Heart right ventricle (tissue), 16 donors: ENCODE results near the gene CGB5. TPM values are rescaled to one million over a fixed set of nuclear protein-coding genes. Genes with fewer than 3 reads are reported as not detected.
A peak's percentile ranks its signal among the peaks of the same experiment; 100 is the strongest.
"Not testable (repeated sequence)": the region's sequence is repeated elsewhere in the genome, so short reads cannot be mapped to it uniquely, and the experiment has no call there.

Source experiments
- ATAC-seq, 8 donors: fragments of 200-7000 bp; cut with Tn5 transposase; one replicate each; pipeline ENCODE4 v1.9.1; 2020; ENCODE audit warnings: mild to moderate bottlenecking in 8 of 8, moderate library complexity in 8 of 8, moderate number of reproducible peaks in 1 of 8
- DNase-seq, 2 donors: peaks; one replicate each; pipeline ENCODE4 v3.0.0-alpha.2; 2020
- H3K27ac ChIP-seq, 10 donors: fragments of 200-600 bp; sonication (generic) in 2 of 10; one replicate each; pipeline versions ENCODE4 v1.5.0 to v1.8.0; 2020 to 2022; ENCODE audit warnings: mild to moderate bottlenecking in 3 of 10
- H3K27me3 ChIP-seq, 7 donors: fragments of 200-600 bp; one replicate each; pipeline ENCODE4 v1.8.0; 2021 to 2022; ENCODE audit warnings: mild to moderate bottlenecking in 2 of 7
- H3K36me3 ChIP-seq, 9 donors: fragments of 200-600 bp; sonication (generic) in 1 of 9; one replicate each; pipeline versions ENCODE4 v1.5.0 to v1.8.0; 2020 to 2022; ENCODE audit warnings: mild to moderate bottlenecking in 2 of 9
- H3K4me1 ChIP-seq, 9 donors: fragments of 200-600 bp; sonication (generic) in 1 of 9; one replicate each; pipeline versions ENCODE4 v1.5.0 to v1.8.0; 2020 to 2022; ENCODE audit warnings: mild to moderate bottlenecking in 4 of 9
- H3K4me3 ChIP-seq, 10 donors: fragments of 200-600 bp; sonication (generic) in 2 of 10; one replicate each; pipeline versions ENCODE4 v1.5.0 to v1.8.0; 2020 to 2022; ENCODE audit warnings: mild to moderate bottlenecking in 7 of 10, moderate library complexity in 2 of 10
- H3K9me3 ChIP-seq, 11 donors: fragments of 200-600 bp in 10 of 11; sonication (generic) in 2 of 11; one replicate each; pipeline versions ENCODE4 v1.5.0 to v1.8.0; 2013 to 2022; ENCODE audit warnings: mild to moderate bottlenecking in 2 of 11, control low read depth in 1 of 11, moderate library complexity in 1 of 11
- CTCF ChIP-seq, 9 donors: fragments of 200-600 bp; sonication (generic) in 2 of 9; IDR thresholded peaks; one replicate each; pipeline versions ENCODE4 v1.5.0 to v1.8.0; 2021 to 2022; ENCODE audit warnings: antibody characterized with exemption in 9 of 9, mild to moderate bottlenecking in 5 of 9, moderate library complexity in 1 of 9
- WGBS, 2 donors: extraction: QIAGEN DNeasy Blood & Tissue Kit; methylation state at CpG; one replicate each; pipeline ENCODE4 v1.1.7; 2013; ENCODE audit warnings: inconsistent platforms in 1 of 2; 5-methylcytosine and 5-hydroxymethylcytosine counted together
- intact Hi-C, 10 donors: fragments of 100-400 bp; cut with DNase I; formaldehyde crosslinking; loops; one replicate each; pipeline versions ENCODE4 v1.11.1 to v1.14.2; 2022
- polyA plus RNA-seq, 2 donors: library from polyadenylated mRNA; stranded (reverse); fragments of 200-250 nt; gene quantifications; one replicate each; pipeline ENCODE4 v1.2.3, GENCODE V29; 2013
- total RNA-seq, 10 donors: library from RNA; stranded (reverse); fragmentation: NEBNext Ultra II Directional in 3 of 10; extraction: Animal tissue kit (Norgen Biotek cat#: 25700) in 3 of 10; gene quantifications; one replicate each; pipeline versions ENCODE4 v1.2.1 to v1.2.4, GENCODE V29; 2021 to 2023
- donor health status: Arrhythmogenic right ventricular cardiomyopathy.
- donor health status: ischemic (EF 13 %, LVEDD 7.1; RV severe dilation, severe dysfunction).
- donor health status: healthy with polysubstance abuse.
- donor health status: DM: no; HTN: yes; CAD: no.
- donor health status: DM: no; HTN: no; CAD: no.
- donor health status: ischemic (EF 25% LVEDD 6.9; RV normal size, moderate dysfunction).
- donor health status: ischemic (EF 25% LVEDD 5.7; RV mildly dilated, moderate dysfunction).
- donor health status: healthy.
- donor health status: DM: yes; HTN: yes; CAD: no.
- donor health status: Ischemic cardiomyopathy.
- donor health status: ischemic (EF 35%, LVEDD 5.7; RV mildly dilated, moderate dysfunction).
- donor health status: nonischemic (EF 11% LVEDD 7.7; RV severe dilation, severe dysfunction).
- donor health status: DM: yes; HTN: yes; CAD: no.
- donor health status: PGD.
- donor health status: ischemic (EF 29% LVEDD 5.4; RV normal size, mild dysfunction).
- donor health status: nonischemic (EF 23%, LVEDD 6.1; RV moderate dilation, normal function).

CGB5 gene
- total and polyA plus RNA-seq, 12 donors = not detected

- peaks cover 0 to 19% (median 13%) of the 10 kb centered on the region in 9 donors for H3K36me3 ChIP-seq
- peaks cover 0 to 27% (median 23%) of the 10 kb centered on the region in 9 donors for H3K4me1 ChIP-seq
- peak in 3 of 9 donors; percentile 6 to 15 (median 7) for TF ChIP-seq CTCF (IDR thresholded peaks at IDR 0.05)
- DNase-seq (peak; percentile 46 to 69), ATAC-seq (peak; percentile 46 to 73 (median 60))
- WGBS, 2 donors = 10 to 24% methylated on average over 41 of the region's 41 CpGs
- no peak overlapping the region for H3K27ac ChIP-seq
- peaks cover 0 to 41% (median 14%) of the 10 kb centered on the region in 7 donors for H3K27me3 ChIP-seq
- H3K4me3 ChIP-seq = peak overlapping the region; percentile 32 to 59 (median 54)
- H3K9me3 ChIP-seq = no peaks in the 10 kb centered on the region
- intact Hi-C loops = no loop called here
Measured at GRCh38 chr19:49019242-49019932, 24.3 kb upstream of the CGB5 start.

GRCh38 chr19:49020342-49020741 lies 23.3 kb upstream of the CGB5 start:
- WGBS, 2 donors = 73 to 77% methylated on average over 11 of the region's 11 CpGs
- intact Hi-C loops = no loop called here
- ATAC-seq (no peak), DNase-seq (no peak)
- Histone ChIP-seq H3K27ac (no peak overlapping the region), H3K9me3 (no peaks in the 10 kb centered on the region), H3K4me3 (no peak overlapping the region), H3K4me1 (peaks cover 0 to 27% (median 23%) of the 10 kb centered on the region in 9 donors), H3K36me3 (peaks cover 0 to 10% (median 3%) of the 10 kb centered on the region in 9 donors), H3K27me3 (peaks cover 0 to 41% (median 14%) of the 10 kb centered on the region in 7 donors)
- no peak for TF ChIP-seq CTCF (IDR thresholded peaks at IDR 0.05)

GRCh38 chr19:49020931-49021895 lies 22.4 kb upstream of the CGB5 start:
- DNase-seq = no peak
- peaks cover 0 to 41% (median 14%) of the 10 kb centered on the region in 7 donors for H3K27me3 ChIP-seq
- H3K4me3 ChIP-seq = no peak overlapping the region
- no peak for ATAC-seq
- intact Hi-C loops = no loop called here
- 43 to 45% methylated on average over 16 of the region's 16 CpGs for WGBS, 2 donors
- H3K36me3 ChIP-seq = peaks cover 0 to 3% (median 0%) of the 10 kb centered on the region in 9 donors
- no peak for TF ChIP-seq CTCF (IDR thresholded peaks at IDR 0.05)
- H3K27ac ChIP-seq = no peak overlapping the region
- H3K4me1 ChIP-seq = peaks cover 0 to 27% (median 23%) of the 10 kb centered on the region in 9 donors
- no peaks in the 10 kb centered on the region for H3K9me3 ChIP-seq

- DNase-seq (no peak), ATAC-seq (no peak)
- Histone ChIP-seq H3K36me3 (no peaks in the 10 kb centered on the region), H3K27me3 (peaks cover 0 to 41% (median 14%) of the 10 kb centered on the region in 7 donors), H3K27ac (no peak overlapping the region), H3K9me3 (no peaks in the 10 kb centered on the region), H3K4me3 (no peak overlapping the region), H3K4me1 (peaks cover 0 to 26% (median 23%) of the 10 kb centered on the region in 9 donors)
- intact Hi-C loops = no loop called here
- 91 to 93% methylated on average over 9 of the region's 9 CpGs for WGBS, 2 donors
- no peak for TF ChIP-seq CTCF (IDR thresholded peaks at IDR 0.05)
Measured at GRCh38 chr19:49022116-49022515, 21.5 kb upstream of the CGB5 start.

- H3K4me1 ChIP-seq, DNase-seq, H3K4me3 ChIP-seq, intact Hi-C loops, H3K36me3 ChIP-seq, ATAC-seq, H3K9me3 ChIP-seq, H3K27ac ChIP-seq: not testable (repeated sequence)
- WGBS, 2 donors = 62 to 78% methylated on average over 12 to 13 of the region's 15 CpGs
- peaks cover 0 to 21% (median 5%) of the 10 kb centered on the region in 7 donors for H3K27me3 ChIP-seq
Measured at GRCh38 chr19:49024233-49024632, 19.4 kb upstream of the CGB5 start, which contains the start of gene CGB3. CGB3 (minus strand) TSS chr19:49024333; CDS start chr19:49023971, 362 bp downstream.

GRCh38 chr19:49025088-49025487 lies 18.6 kb upstream of the CGB5 start:
- WGBS, 2 donors = 86 to 90% methylated on average over 3 to 4 of the region's 6 CpGs
- H3K36me3 ChIP-seq, intact Hi-C loops, H3K4me1 ChIP-seq, ATAC-seq, H3K27ac ChIP-seq, H3K4me3 ChIP-seq, DNase-seq, H3K9me3 ChIP-seq: not testable (repeated sequence)
- peaks cover 0 to 13% (median 0%) of the 10 kb centered on the region in 7 donors for H3K27me3 ChIP-seq
